K562 (cell line): Measurements from ENCODE around the gene ASCC2. TPM values are rescaled to one million over a fixed set of nuclear protein-coding genes. Genes with fewer than 3 reads are reported as not detected.

Experiments used
- BRD9 ChIP-seq: fragments of 450-650 bp; IDR thresholded peaks from 2 replicates; pipeline ENCODE4 v1.6.1; 2018; ENCODE audit warnings: low read depth; ENCODE audit not compliant: partially characterized antibody
- CREB1 ChIP-seq, 2 experiments: sonication (generic) in 1 of 2; formaldehyde crosslinking in 1 of 2; IDR thresholded peaks; 2 replicates each; pipeline versions ENCODE4 v1.6.1 to v1.8.0; 2012 to 2022; ENCODE audit warnings: inconsistent platforms in 1 of 2, mild to moderate bottlenecking in 1 of 2, missing genetic modification reagents in 1 of 2, moderate library complexity in 1 of 2
- E2F1 ChIP-seq: sonication (generic); formaldehyde crosslinking; IDR thresholded peaks from 2 replicates; pipeline ENCODE4 v1.8.1; 2023; ENCODE audit warnings: mild to moderate bottlenecking, missing genetic modification reagents, moderate library complexity
- GTF2A2 ChIP-seq: IDR thresholded peaks from 2 replicates; pipeline ENCODE4 v1.6.1; 2016; ENCODE audit warnings: mild to moderate bottlenecking, missing genetic modification characterization, missing compliant biosample characterization
- JUN ChIP-seq, 2 experiments: sonication (generic) in 1 of 2; formaldehyde crosslinking in 1 of 2; IDR thresholded peaks; 2 replicates each; pipeline versions ENCODE4 v1.6.1 to v1.8.0; 2012 to 2022; ENCODE audit warnings: borderline replicate concordance in 2 of 2, mild to moderate bottlenecking in 2 of 2, improper control_type of control experiment in 1 of 2, low read depth in 1 of 2, low read length in 1 of 2, missing genetic modification reagents in 1 of 2
- MAZ ChIP-seq, 2 experiments: fragments of 450-650 bp in 1 of 2; sonication (generic) in 1 of 2; formaldehyde crosslinking; IDR thresholded peaks in 1 of 2; conservative IDR thresholded peaks in 1 of 2; 2 replicates each; pipeline versions ENCODE4 v1.4.0 to v1.5.0; 2020; ENCODE audit warnings: mild to moderate bottlenecking in 1 of 2, missing genetic modification reagents in 1 of 2
- MEF2D ChIP-seq: conservative IDR thresholded peaks from 2 replicates; pipeline ENCODE4 v1.6.1; 2016; ENCODE audit warnings: low read depth, missing genetic modification characterization, missing compliant biosample characterization
- NBN ChIP-seq: fragments of 450-650 bp; IDR thresholded peaks from 2 replicates; pipeline ENCODE4 v1.6.1; 2016; ENCODE audit warnings: low read depth, mild to moderate bottlenecking
- NEUROD1 ChIP-seq: fragments of 150-350 bp; IDR thresholded peaks from 2 replicates; pipeline ENCODE4 v1.6.1; 2014; ENCODE audit warnings: borderline replicate concordance, low read length, low read depth; ENCODE audit not compliant: partially characterized antibody
- RBM39 ChIP-seq: fragments of 200-400 bp; formaldehyde crosslinking; optimal IDR thresholded peaks from 2 replicates; pipeline ENCODE3; 2018; ENCODE audit warnings: low read depth, low read length
- SNRNP70 ChIP-seq: fragments of 200-400 bp; formaldehyde crosslinking; optimal IDR thresholded peaks from 2 replicates; pipeline ENCODE3; 2017; ENCODE audit warnings: low read depth, low read length
- SOX6 ChIP-seq: fragments of 450-650 bp; IDR thresholded peaks from 2 replicates; pipeline ENCODE4 v1.6.1; 2014; ENCODE audit warnings: mild to moderate bottlenecking
- SP2 ChIP-seq: IDR thresholded peaks from 2 replicates; pipeline ENCODE4 v1.6.1; 2011; ENCODE audit warnings: mild to moderate bottlenecking, low read depth, low read length, moderate library complexity; ENCODE audit not compliant: poor library complexity, severe bottlenecking; ENCODE audit errors: extremely low read depth
- TAF9B ChIP-seq: fragments of 450-650 bp; IDR thresholded peaks from 2 replicates; pipeline ENCODE4 v1.6.1; 2018; ENCODE audit warnings: mild to moderate bottlenecking; ENCODE audit not compliant: partially characterized antibody
- U2AF1 ChIP-seq: fragments of 200-400 bp; formaldehyde crosslinking; optimal IDR thresholded peaks from 2 replicates; pipeline ENCODE3; 2017; ENCODE audit warnings: mild to moderate bottlenecking, low read depth, low read length, moderate library complexity
- USF1 ChIP-seq: sonication (generic); formaldehyde crosslinking; IDR thresholded peaks from 2 replicates; pipeline ENCODE4 v1.9.0; 2022; ENCODE audit warnings: mild to moderate bottlenecking, missing genetic modification reagents
- ZBTB17 ChIP-seq: fragments of 450-650 bp; formaldehyde crosslinking; IDR thresholded peaks from 2 replicates; pipeline ENCODE4 v1.4.0; 2020; ENCODE audit warnings: mild to moderate bottlenecking
- ZBTB26 ChIP-seq: fragments of 450-650 bp; formaldehyde crosslinking; IDR thresholded peaks from 2 replicates; pipeline ENCODE4 v1.4.0; 2022; ENCODE audit warnings: missing genetic modification characterization
- ZFP36 ChIP-seq: fragments of 150-350 bp; IDR thresholded peaks from 2 replicates; pipeline ENCODE4 v1.6.1; 2018; ENCODE audit warnings: low read length, low read depth; ENCODE audit not compliant: partially characterized antibody
- ZFX ChIP-seq: sonication (generic); formaldehyde crosslinking; IDR thresholded peaks from 2 replicates; pipeline ENCODE4 v1.8.0; 2022; ENCODE audit warnings: mild to moderate bottlenecking, missing genetic modification reagents, moderate library complexity
- ZNF311 ChIP-seq: fragments of 250-450 bp; sonication (Bioruptor Pico); IDR thresholded peaks from 2 replicates; pipeline ENCODE4 v1.4.0; 2020; ENCODE audit warnings: mild to moderate bottlenecking, moderate library complexity
- ZNF512 ChIP-seq: IDR thresholded peaks from 2 replicates; pipeline ENCODE4 v1.6.1; 2016; ENCODE audit warnings: missing genetic modification characterization, missing compliant biosample characterization
- polyA plus RNA-seq, 8 experiments: library from polyadenylated mRNA; depleted of rRNA in 4 of 8; stranded (reverse) in 5 of 8; unstranded in 3 of 8; fragments of >200 nt; fragmentation: Nextera tagmentation in 2 of 8; fragmentation: Illumina TruSeq in 1 of 8; extraction: Ambion mirVana in 2 of 8; extraction: Trizol in 1 of 8; gene quantifications; 2 replicates each; pipeline versions ENCODE4 v1.2.1 to v1.2.3, GENCODE V29; 2011 to 2014; ENCODE audit warnings: inconsistent platforms in 1 of 8, missing spikeins in 1 of 8
- total RNA-seq, 7 experiments: library from RNA; depleted of rRNA in 6 of 7; stranded (reverse); fragments of >200 nt in 6 of 7; fragmentation: Illumina TruSeq in 2 of 7; extraction: Trizol in 2 of 7; gene quantifications; 2 replicates each; pipeline versions ENCODE4 v1.2.1 to v1.2.3, GENCODE V29; 2011 to 2021; ENCODE audit warnings: low replicate concordance in 1 of 7

ASCC2 gene
- total and polyA plus RNA-seq, 9 of the 15 experiments (the other 6 are each of a cell fraction or from before 2014, with no cell fraction given) = 4.0 to 46.7 (median 26.8) TPM

- TF ChIP-seq SP2 (no peak), SNRNP70 (no peak), U2AF1 (no peak), ZBTB26 (CRISPR knock-in tag) (no peak), RBM39 (no peak), SOX6 (peak; percentile 91), CREB1 (IDR thresholded peaks at IDR 0.05) (no peak), CREB1 (CRISPR knock-in tag; IDR thresholded peaks at IDR 0.05) (no peak), E2F1 (no peak), ZBTB17 (CRISPR knock-in tag) (peak; percentile 94), NEUROD1 (no peak), TAF9B (peak; percentile 89), MEF2D (tag) (peak; percentile 99), ZFP36 (peak; percentile 12), ZNF311 (CRISPR knock-in tag) (no peak), MAZ (CRISPR knock-in tag; conservative IDR thresholded peaks at IDR 0.05 in 1 of 2, IDR thresholded peaks at IDR 0.05 in 1 of 2) (0 out of 4 replicates have a peak, but pooled peaks of 1 of the 2 experiments have one; percentile 23), GTF2A2 (tag) (no peak), NBN (peak; percentile 92), ZFX (peak; percentile 81), USF1 (CRISPR knock-in tag) (no peak), BRD9 (peak; percentile 67), ZNF512 (no peak), JUN (IDR thresholded peaks at IDR 0.05; ENCODE audit: borderline replicate concordance, low read depth, low read length) (peak; percentile 41; the same call in 1 of the 2 replicates), JUN (CRISPR knock-in tag; IDR thresholded peaks at IDR 0.05; ENCODE audit: borderline replicate concordance) (no peak)
Observed at GRCh38 chr22:29780748-29781676, 57.1 kb downstream of the ASCC2 start (continued).
